Hepatocyte (in vitro differentiated cells): ENCODE measurements around the gene ABHD8. TPM values are rescaled to one million over a fixed set of nuclear protein-coding genes. Genes with fewer than 3 reads are reported as not detected.

Experiments
- DNase-seq: peaks from one replicate; pipeline ENCODE4 v3.0.0-alpha.2; 2016; ENCODE audit warnings: low spot score
- H2AFZ ChIP-seq: fragments of 200-600 bp; sonication (generic); 2 replicates; pipeline ENCODE4 v1.6.0; 2016; ENCODE audit warnings: antibody characterized with exemption, mild to moderate bottlenecking
- H3K27ac ChIP-seq: fragments of 200-600 bp; sonication (generic); 2 replicates; pipeline ENCODE4 v1.5.1; 2016; ENCODE audit warnings: mild to moderate bottlenecking
- H3K27me3 ChIP-seq: fragments of 200-600 bp; sonication (generic); 2 replicates; pipeline ENCODE4 v1.6.1; 2016
- H3K36me3 ChIP-seq: fragments of 200-600 bp; sonication (generic); replicated peaks from 2 replicates; pipeline ENCODE4 v1.5.1; 2016; ENCODE audit warnings: low read depth; ENCODE audit not compliant: insufficient read depth
- H3K4me1 ChIP-seq: fragments of 200-600 bp; sonication (generic); 2 replicates; pipeline ENCODE4 v1.5.1; 2016; ENCODE audit warnings: mild to moderate bottlenecking, moderate library complexity; ENCODE audit not compliant: insufficient read depth
- H3K4me2 ChIP-seq: fragments of 200-600 bp; sonication (generic); 2 replicates; pipeline ENCODE4 v1.6.0; 2016
- H3K4me3 ChIP-seq: fragments of 200-600 bp; sonication (generic); 2 replicates; pipeline ENCODE4 v1.5.1; 2016; ENCODE audit warnings: mild to moderate bottlenecking
- H3K79me2 ChIP-seq: fragments of 200-600 bp; sonication (generic); 2 replicates; pipeline ENCODE4 v1.6.0; 2017; ENCODE audit warnings: mild to moderate bottlenecking
- H3K9me2 ChIP-seq: fragments of 200-600 bp; sonication (generic); replicated peaks from 2 replicates; pipeline ENCODE4 v1.6.0; 2017; ENCODE audit warnings: mild to moderate bottlenecking; ENCODE audit not compliant: insufficient read depth
- H3K9me3 ChIP-seq: fragments of 200-600 bp; sonication (generic); 2 replicates; pipeline ENCODE4 v1.5.1; 2016; ENCODE audit warnings: low read depth, mild to moderate bottlenecking
- H4K20me1 ChIP-seq: fragments of 200-600 bp; sonication (generic); 2 replicates; pipeline ENCODE4 v1.6.0; 2016; ENCODE audit warnings: mild to moderate bottlenecking; ENCODE audit not compliant: insufficient read depth, poor library complexity, severe bottlenecking
- CTCF ChIP-seq: fragments of 200-600 bp; sonication (generic); IDR thresholded peaks from 2 replicates; pipeline ENCODE4 v1.5.1; 2016; ENCODE audit warnings: antibody characterized with exemption, mild to moderate bottlenecking; ENCODE audit not compliant: poor library complexity
- EZH2 ChIP-seq: fragments of 200-600 bp; sonication (generic); IDR thresholded peaks from 2 replicates; pipeline ENCODE4 v1.6.1; 2016; ENCODE audit warnings: antibody characterized with exemption, mild to moderate bottlenecking, borderline replicate concordance
- EZH2phosphoT487 ChIP-seq: fragments of 200-600 bp; sonication (generic); IDR thresholded peaks from one replicate; pipeline ENCODE4 v1.6.1; 2018; ENCODE audit warnings: antibody characterized with exemption, mild to moderate bottlenecking, low read depth, moderate library complexity; ENCODE audit not compliant: unreplicated experiment, severe bottlenecking
- WGBS: methylation state at CpG from one replicate; pipeline ENCODE4 v1.1.6; 2016; ENCODE audit warnings: low lambda C conversion rate; ENCODE audit errors: missing lambda C conversion rate; 5-methylcytosine and 5-hydroxymethylcytosine counted together
- polyA plus RNA-seq: library from polyadenylated mRNA; unstranded; fragments of >200 nt; fragmentation: Nextera tagmentation; extraction: Ambion mirVana; gene quantifications from 2 replicates; pipeline ENCODE4 v1.2.1, GENCODE V29; 2016
- total RNA-seq: library from RNA; depleted of rRNA; stranded (reverse); fragments of >200 nt; gene quantifications from 2 replicates; pipeline ENCODE4 v1.2.3, GENCODE V29; 2014

ABHD8 gene
- total and polyA plus RNA-seq, 2 experiments from 2014 or later, result 12.9 to 17.6 TPM

- WGBS, result 5% methylated on average over 7 of the region's 7 CpGs
- H3K79me2 ChIP-seq, result peaks cover 33% of the 10 kb centered on the region
- H3K36me3 ChIP-seq, result no peaks in the 10 kb centered on the region
- no peak for DNase-seq
- TF ChIP-seq EZH2, result no peak
- no peak for TF ChIP-seq EZH2phosphoT487
- no peak for TF ChIP-seq CTCF
- H3K27me3 ChIP-seq, result no peaks in the 10 kb centered on the region
- no peak overlapping the region for H3K4me3 ChIP-seq
- H3K27ac ChIP-seq, result peak overlapping the region; percentile 1
- peaks cover 18% of the 10 kb centered on the region for H3K4me1 ChIP-seq
- no peaks in the 10 kb centered on the region for H3K9me2 ChIP-seq
- H4K20me1 ChIP-seq, result no peaks in the 10 kb centered on the region
- no peak overlapping the region for H2AFZ ChIP-seq
- no peaks in the 10 kb centered on the region for H3K9me3 ChIP-seq
- peak overlapping the region; percentile 64 for H3K4me2 ChIP-seq
Measured at GRCh38 chr19:17305216-17305516, 1.9 kb upstream of the ABHD8 start.

GRCh38 chr19:17304386-17305215 is 1.4 kb upstream of the ABHD8 start:
- peak overlapping the region; percentile 64 for H3K4me2 ChIP-seq
- TF ChIP-seq EZH2 (no peak), EZH2phosphoT487 (no peak)
- no peak for DNase-seq
- H3K9me2 ChIP-seq, result no peaks in the 10 kb centered on the region
- 74% methylated on average over 12 of the region's 12 CpGs for WGBS
- H3K79me2 ChIP-seq, result peaks cover 27% of the 10 kb centered on the region
- no peaks in the 10 kb centered on the region for H3K9me3 ChIP-seq
- peak overlapping the region; percentile 1 for H3K27ac ChIP-seq
- no peaks in the 10 kb centered on the region for H3K36me3 ChIP-seq
- peaks cover 18% of the 10 kb centered on the region for H3K4me1 ChIP-seq
- H4K20me1 ChIP-seq, result no peaks in the 10 kb centered on the region
- H2AFZ ChIP-seq, result no peak overlapping the region
- H3K4me3 ChIP-seq, result no peak overlapping the region
- no peaks in the 10 kb centered on the region for H3K27me3 ChIP-seq

GRCh38 chr19:17303940-17304267 is 679 bp upstream of the ABHD8 start:
- H3K27me3 ChIP-seq, result no peaks in the 10 kb centered on the region
- peaks cover 18% of the 10 kb centered on the region for H3K4me1 ChIP-seq
- TF ChIP-seq CTCF (no peak), EZH2phosphoT487 (no peak), EZH2 (no peak)
- H3K9me2 ChIP-seq, result no peaks in the 10 kb centered on the region
- peak overlapping the region; percentile 65 for H2AFZ ChIP-seq
- H3K9me3 ChIP-seq, result no peaks in the 10 kb centered on the region
- H3K27ac ChIP-seq, result peak overlapping the region; percentile 24
- H3K36me3 ChIP-seq, result no peaks in the 10 kb centered on the region
- no peaks in the 10 kb centered on the region for H4K20me1 ChIP-seq
- WGBS, result 82% methylated on average over 12 of the region's 12 CpGs
- H3K79me2 ChIP-seq, result peaks cover 26% of the 10 kb centered on the region
- H3K4me3 ChIP-seq, result no peak overlapping the region
- no peak for DNase-seq
- peak overlapping the region; percentile 98 for H3K4me2 ChIP-seq

GRCh38 chr19:17302391-17303166 is 646 bp downstream of the ABHD8 start:
- no peaks in the 10 kb centered on the region for H3K9me2 ChIP-seq
- H3K4me2 ChIP-seq, result peak overlapping the region; percentile 98
- H3K27ac ChIP-seq, result peak overlapping the region; percentile 70
- TF ChIP-seq EZH2, result no peak
- TF ChIP-seq EZH2phosphoT487, result no peak
- TF ChIP-seq CTCF, result no peak
- no peaks in the 10 kb centered on the region for H3K9me3 ChIP-seq
- H3K36me3 ChIP-seq, result no peaks in the 10 kb centered on the region
- no peak for DNase-seq
- H2AFZ ChIP-seq, result peak overlapping the region; percentile 79
- no peaks in the 10 kb centered on the region for H3K27me3 ChIP-seq
- H3K4me1 ChIP-seq, result peaks cover 18% of the 10 kb centered on the region
- peak overlapping the region; percentile 94 for H3K4me3 ChIP-seq
- H3K79me2 ChIP-seq, result peaks cover 24% of the 10 kb centered on the region
- no peaks in the 10 kb centered on the region for H4K20me1 ChIP-seq
- WGBS, result 27% methylated on average over 17 of the region's 29 CpGs
